Measurements from ENCODE around the gene KDM4B.

- no peak for TF ChIP-seq CTCF (IDR thresholded peaks at IDR 0.05)
- no peak for TF ChIP-seq POLR2A (IDR thresholded peaks at IDR 0.05)
Measured at GRCh38 chr19:5133986-5134595, 165.2 kb downstream of the KDM4B start.

All from uterus (tissue), 2 donors.